Fibroblast of lung (primary cell): ENCODE data around the gene XXYLT1. TPM values are rescaled to one million over a fixed set of nuclear protein-coding genes. Genes with fewer than 3 reads are reported as not detected.
A peak's percentile ranks its signal among the peaks of the same experiment; 100 is the strongest.

Experiments
- DNase-seq, 2 donors: peaks; one replicate each; pipeline versions ENCODE4 v3.0.0 to v3.0.0-alpha.2; 2010; ENCODE audit warnings: low read depth in 2 of 2
- H2AFZ ChIP-seq: 2 replicates; pipeline ENCODE4 v1.5.1; 2012; ENCODE audit warnings: low read length, control low read depth, inconsistent platforms
- H3K27ac ChIP-seq: 2 replicates; pipeline ENCODE4 v1.5.1; 2011; ENCODE audit warnings: low read length, control low read depth; ENCODE audit not compliant: insufficient read depth
- H3K27me3 ChIP-seq: 2 replicates; pipeline ENCODE4 v1.5.1; 2011; ENCODE audit warnings: mild to moderate bottlenecking, low read length; ENCODE audit not compliant: control insufficient read depth, insufficient read depth
- H3K36me3 ChIP-seq: 2 replicates; pipeline ENCODE4 v1.5.1; 2011; ENCODE audit warnings: low read length; ENCODE audit not compliant: control insufficient read depth, insufficient read depth
- H3K4me1 ChIP-seq: 2 replicates; pipeline ENCODE4 v1.5.1; 2011; ENCODE audit warnings: low read length; ENCODE audit not compliant: control insufficient read depth, insufficient read depth; ENCODE audit errors: extremely low read depth
- H3K4me2 ChIP-seq: 2 replicates; pipeline ENCODE4 v1.5.1; 2011; ENCODE audit warnings: low read length, control low read depth; ENCODE audit not compliant: insufficient read depth; ENCODE audit errors: extremely low read depth
- H3K4me3 ChIP-seq, 4 experiments: fragments of 200-600 bp in 1 of 4; sonication (generic) in 1 of 4; replicated peaks in 1 of 4; 2 replicates each; pipeline ENCODE4 v1.5.1; 2011 to 2016; ENCODE audit warnings: low read length in 4 of 4, low read depth in 3 of 4, mild to moderate bottlenecking in 3 of 4, control low read depth in 2 of 4, inconsistent platforms in 1 of 4, mixed read lengths in 1 of 4; ENCODE audit not compliant: insufficient read depth in 1 of 4; ENCODE audit errors: control extremely low read depth in 1 of 4
- H3K79me2 ChIP-seq: 2 replicates; pipeline ENCODE4 v1.5.1; 2012; ENCODE audit warnings: mild to moderate bottlenecking, low read length, inconsistent platforms; ENCODE audit not compliant: control insufficient read depth, insufficient read depth
- H3K9ac ChIP-seq: 2 replicates; pipeline ENCODE4 v1.5.1; 2011; ENCODE audit warnings: mild to moderate bottlenecking, low read length, control low read depth; ENCODE audit not compliant: insufficient read depth
- H3K9me3 ChIP-seq: 2 replicates; pipeline ENCODE4 v1.5.1; 2012; ENCODE audit warnings: low read depth, low read length; ENCODE audit not compliant: control insufficient read depth, insufficient read depth
- H4K20me1 ChIP-seq: 2 replicates; pipeline ENCODE4 v1.5.1; 2011; ENCODE audit warnings: low read length; ENCODE audit not compliant: control insufficient read depth, insufficient read depth; ENCODE audit errors: extremely low read depth
- EZH2 ChIP-seq: IDR thresholded peaks from 2 replicates; pipeline ENCODE4 v1.5.1; 2012; ENCODE audit warnings: low read length, control low read depth, mild to moderate bottlenecking; ENCODE audit errors: missing control alignments
- polyA plus RNA-seq, 2 donors: library from polyadenylated mRNA; depleted of rRNA in 1 of 2; stranded (reverse) in 1 of 2; unstranded in 1 of 2; fragments of >200 nt; gene quantifications; 2 replicates each; pipeline ENCODE4 v1.2.1, GENCODE V29; 2011 to 2012; ENCODE audit warnings: missing spikeins in 1 of 2
- total RNA-seq: library from RNA; depleted of rRNA; stranded (reverse); fragments of >200 nt; gene quantifications from 2 replicates; pipeline ENCODE4 v1.2.1, GENCODE V29; 2014
- TF ChIP-seq, protein P1 (sequence below), 2 donors: IDR thresholded peaks in 1 of 2; conservative IDR thresholded peaks in 1 of 2; 1 replicate in 1 of 2; 2 replicates in 1 of 2; pipeline ENCODE4 v1.5.1; 2011 to 2012; ENCODE audit warnings: low read length in 2 of 2, control low read depth in 1 of 2, inconsistent platforms in 1 of 2, low read depth in 1 of 2, mild to moderate bottlenecking in 1 of 2

The XXYLT1 gene
- total and polyA plus RNA-seq, 2 donors (not counting 1 experiment from before 2014, with no cell fraction given): 12.4 to 18.5 TPM

DNA sequence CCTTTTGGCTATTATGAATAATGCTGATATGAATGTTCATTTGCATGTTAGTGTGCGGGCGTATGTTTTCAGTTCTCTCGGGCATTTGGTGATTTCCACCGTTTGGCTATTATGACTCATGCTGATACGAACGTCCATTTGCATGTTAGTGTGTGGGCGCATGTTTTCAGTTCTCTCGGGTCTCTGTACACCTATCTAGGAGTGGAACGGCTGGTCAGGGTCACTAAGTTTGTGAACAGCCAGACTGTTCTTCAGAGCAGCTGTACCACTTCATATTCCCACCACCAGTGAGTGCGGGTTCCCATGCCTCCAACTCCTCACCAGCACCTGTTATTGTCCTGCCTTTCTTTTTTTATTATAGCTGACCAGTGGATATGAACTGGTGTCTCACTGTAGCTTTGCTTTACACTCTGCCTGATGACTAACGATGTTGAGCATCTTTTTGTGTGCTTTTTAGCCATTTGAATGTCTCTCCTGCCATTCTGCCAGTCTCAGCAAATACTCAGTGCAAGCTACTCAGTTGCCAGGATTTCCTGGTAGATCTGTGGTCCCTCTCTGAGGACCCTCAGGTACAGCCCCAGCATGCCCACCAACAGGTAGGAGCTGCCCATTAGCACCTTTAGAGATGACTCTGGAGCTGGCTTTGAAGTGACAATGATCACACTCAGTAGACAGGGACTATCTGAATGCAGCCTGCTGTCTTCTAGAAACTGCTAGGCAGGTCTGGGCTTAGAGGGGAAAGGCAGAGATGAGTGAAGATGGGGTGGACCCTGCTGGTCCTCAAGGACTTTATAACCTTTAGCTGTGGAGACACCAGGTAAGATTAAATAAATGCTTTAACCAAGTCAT is 141.1 kb downstream of the XXYLT1 start:
- Histone ChIP-seq H3K9me3 (no peaks in the 10 kb centered on the region), H3K27me3 (no peaks in the 10 kb centered on the region), H3K27ac (no peak overlapping the region), H3K4me3 (no peak overlapping the region), H2AFZ (no peak overlapping the region), H3K79me2 (no peaks in the 10 kb centered on the region), H3K36me3 (no peaks in the 10 kb centered on the region), H3K9ac (no peak overlapping the region), H3K4me2 (no peak overlapping the region), H3K4me1 (peaks cover 4% of the 10 kb centered on the region), H4K20me1 (no peaks in the 10 kb centered on the region)
- DNase-seq: peak in 1 of 2 donors; percentile 76
- TF ChIP-seq, protein P1, sequence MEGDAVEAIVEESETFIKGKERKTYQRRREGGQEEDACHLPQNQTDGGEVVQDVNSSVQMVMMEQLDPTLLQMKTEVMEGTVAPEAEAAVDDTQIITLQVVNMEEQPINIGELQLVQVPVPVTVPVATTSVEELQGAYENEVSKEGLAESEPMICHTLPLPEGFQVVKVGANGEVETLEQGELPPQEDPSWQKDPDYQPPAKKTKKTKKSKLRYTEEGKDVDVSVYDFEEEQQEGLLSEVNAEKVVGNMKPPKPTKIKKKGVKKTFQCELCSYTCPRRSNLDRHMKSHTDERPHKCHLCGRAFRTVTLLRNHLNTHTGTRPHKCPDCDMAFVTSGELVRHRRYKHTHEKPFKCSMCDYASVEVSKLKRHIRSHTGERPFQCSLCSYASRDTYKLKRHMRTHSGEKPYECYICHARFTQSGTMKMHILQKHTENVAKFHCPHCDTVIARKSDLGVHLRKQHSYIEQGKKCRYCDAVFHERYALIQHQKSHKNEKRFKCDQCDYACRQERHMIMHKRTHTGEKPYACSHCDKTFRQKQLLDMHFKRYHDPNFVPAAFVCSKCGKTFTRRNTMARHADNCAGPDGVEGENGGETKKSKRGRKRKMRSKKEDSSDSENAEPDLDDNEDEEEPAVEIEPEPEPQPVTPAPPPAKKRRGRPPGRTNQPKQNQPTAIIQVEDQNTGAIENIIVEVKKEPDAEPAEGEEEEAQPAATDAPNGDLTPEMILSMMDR (conservative IDR thresholded peaks at IDR 0.05 in 1 of 2, IDR thresholded peaks at IDR 0.05 in 1 of 2; ENCODE audit: low read depth in 1 of 2, low read length in 2 of 2): no peak
- no peak for TF ChIP-seq EZH2

DNA sequence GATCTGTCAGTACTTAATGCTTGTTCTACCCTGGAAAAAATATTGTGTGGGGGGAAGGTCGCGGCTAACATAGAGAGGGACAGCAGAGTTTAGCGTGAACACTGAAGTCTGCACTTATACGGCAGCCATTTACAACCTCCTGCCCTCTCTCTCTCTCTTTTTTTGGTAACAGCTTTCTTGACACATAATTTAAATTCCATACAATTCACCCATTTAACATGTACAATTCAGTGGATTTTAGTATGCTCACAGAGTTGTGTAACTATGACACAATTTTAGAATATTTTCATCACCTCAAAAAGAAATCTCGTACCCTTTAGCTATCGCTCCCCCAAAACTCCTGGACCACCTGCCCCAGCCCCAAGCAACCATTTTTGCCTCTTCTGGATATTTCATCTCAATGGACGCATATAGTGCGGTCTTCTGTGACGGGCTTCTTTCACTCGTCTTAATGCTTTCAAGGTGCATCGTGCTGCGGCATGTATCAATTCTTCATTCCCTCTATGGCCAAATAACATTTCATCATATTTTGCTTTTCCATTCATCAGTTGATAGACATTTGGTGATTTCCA is 141.8 kb downstream of the XXYLT1 start:
- H3K27ac ChIP-seq: no peak overlapping the region
- H3K4me1 ChIP-seq: peaks cover 4% of the 10 kb centered on the region

More for the DNA sequence above, 141.8 kb downstream of the XXYLT1 start:
- no peak for DNase-seq
- H3K79me2 ChIP-seq: no peaks in the 10 kb centered on the region
- H3K4me3 ChIP-seq: no peak overlapping the region
- no peak overlapping the region for H3K4me2 ChIP-seq
- no peak overlapping the region for H2AFZ ChIP-seq
- H3K36me3 ChIP-seq: no peaks in the 10 kb centered on the region
- H3K9me3 ChIP-seq: no peaks in the 10 kb centered on the region
- H3K27me3 ChIP-seq: no peaks in the 10 kb centered on the region
- H4K20me1 ChIP-seq: no peaks in the 10 kb centered on the region
- no peak overlapping the region for H3K9ac ChIP-seq
- TF ChIP-seq EZH2: no peak
- TF ChIP-seq, protein P1 (conservative IDR thresholded peaks at IDR 0.05 in 1 of 2, IDR thresholded peaks at IDR 0.05 in 1 of 2; ENCODE audit: low read depth in 1 of 2, low read length in 2 of 2): no peak
